Measurements from ENCODE around the gene PRICKLE2.

PRICKLE2 gene

GRCh38 chr3:64046592-64046991 lies 178.7 kb downstream of the PRICKLE2 start:
- DNase-seq (ENCODE audit: low spot score), result no peak

DNA sequence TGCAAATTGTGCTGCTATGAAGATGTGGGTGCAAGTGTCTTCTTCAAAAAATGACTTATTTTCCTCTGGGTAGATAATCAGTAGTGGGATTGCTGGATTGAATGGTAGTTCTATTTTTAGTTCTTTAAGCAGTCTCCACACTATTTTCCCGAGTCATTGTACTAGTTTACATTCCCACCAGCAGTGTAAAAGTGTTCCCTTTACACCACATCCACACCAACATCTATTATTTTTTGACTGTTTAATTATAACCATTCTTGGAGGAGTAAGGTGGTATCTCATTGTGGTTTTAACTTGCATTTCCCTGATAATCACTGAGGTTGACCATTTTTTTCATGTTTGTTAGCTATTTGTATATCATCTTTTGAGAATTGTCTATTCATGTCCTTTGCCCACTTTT lies 182.3 kb downstream of the PRICKLE2 start:
- DNase-seq (ENCODE audit: low spot score), result no peak
